GM20000 (cell line): Measurements from ENCODE around the gene ENTR1.

ENCODE experiments used
- DNase-seq: peaks from one replicate; pipeline ENCODE4 v3.0.0; 2012; ENCODE audit warnings: low spot score
- TF ChIP-seq, protein P1 (sequence below): IDR thresholded peaks from 2 replicates; pipeline ENCODE4 v1.5.1; 2012; ENCODE audit warnings: mild to moderate bottlenecking, control low read depth; ENCODE audit errors: extremely low read depth, missing control alignments

The ENTR1 gene

DNA sequence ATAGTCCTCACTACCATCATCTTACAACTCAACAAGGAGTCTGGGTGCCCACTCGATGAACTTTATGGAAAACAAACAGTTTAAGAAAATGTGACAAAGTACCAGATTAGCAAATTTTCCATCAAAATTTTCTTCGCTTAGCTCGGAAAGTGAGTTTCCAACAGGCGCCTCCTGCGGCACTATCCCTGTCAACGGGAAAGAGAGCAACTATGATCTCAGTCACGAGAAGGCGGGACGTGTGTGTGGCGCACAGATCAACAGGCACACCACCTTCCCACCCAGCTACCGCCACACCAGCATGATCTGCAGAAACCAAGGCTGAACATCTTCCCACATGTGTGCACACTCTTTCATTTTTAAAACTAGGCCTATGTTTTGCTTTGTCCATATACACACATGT, 42.9 kb upstream of the ENTR1 start:
- DNase-seq, result no peak
- TF ChIP-seq, protein P1, sequence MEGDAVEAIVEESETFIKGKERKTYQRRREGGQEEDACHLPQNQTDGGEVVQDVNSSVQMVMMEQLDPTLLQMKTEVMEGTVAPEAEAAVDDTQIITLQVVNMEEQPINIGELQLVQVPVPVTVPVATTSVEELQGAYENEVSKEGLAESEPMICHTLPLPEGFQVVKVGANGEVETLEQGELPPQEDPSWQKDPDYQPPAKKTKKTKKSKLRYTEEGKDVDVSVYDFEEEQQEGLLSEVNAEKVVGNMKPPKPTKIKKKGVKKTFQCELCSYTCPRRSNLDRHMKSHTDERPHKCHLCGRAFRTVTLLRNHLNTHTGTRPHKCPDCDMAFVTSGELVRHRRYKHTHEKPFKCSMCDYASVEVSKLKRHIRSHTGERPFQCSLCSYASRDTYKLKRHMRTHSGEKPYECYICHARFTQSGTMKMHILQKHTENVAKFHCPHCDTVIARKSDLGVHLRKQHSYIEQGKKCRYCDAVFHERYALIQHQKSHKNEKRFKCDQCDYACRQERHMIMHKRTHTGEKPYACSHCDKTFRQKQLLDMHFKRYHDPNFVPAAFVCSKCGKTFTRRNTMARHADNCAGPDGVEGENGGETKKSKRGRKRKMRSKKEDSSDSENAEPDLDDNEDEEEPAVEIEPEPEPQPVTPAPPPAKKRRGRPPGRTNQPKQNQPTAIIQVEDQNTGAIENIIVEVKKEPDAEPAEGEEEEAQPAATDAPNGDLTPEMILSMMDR, result no peak

DNA sequence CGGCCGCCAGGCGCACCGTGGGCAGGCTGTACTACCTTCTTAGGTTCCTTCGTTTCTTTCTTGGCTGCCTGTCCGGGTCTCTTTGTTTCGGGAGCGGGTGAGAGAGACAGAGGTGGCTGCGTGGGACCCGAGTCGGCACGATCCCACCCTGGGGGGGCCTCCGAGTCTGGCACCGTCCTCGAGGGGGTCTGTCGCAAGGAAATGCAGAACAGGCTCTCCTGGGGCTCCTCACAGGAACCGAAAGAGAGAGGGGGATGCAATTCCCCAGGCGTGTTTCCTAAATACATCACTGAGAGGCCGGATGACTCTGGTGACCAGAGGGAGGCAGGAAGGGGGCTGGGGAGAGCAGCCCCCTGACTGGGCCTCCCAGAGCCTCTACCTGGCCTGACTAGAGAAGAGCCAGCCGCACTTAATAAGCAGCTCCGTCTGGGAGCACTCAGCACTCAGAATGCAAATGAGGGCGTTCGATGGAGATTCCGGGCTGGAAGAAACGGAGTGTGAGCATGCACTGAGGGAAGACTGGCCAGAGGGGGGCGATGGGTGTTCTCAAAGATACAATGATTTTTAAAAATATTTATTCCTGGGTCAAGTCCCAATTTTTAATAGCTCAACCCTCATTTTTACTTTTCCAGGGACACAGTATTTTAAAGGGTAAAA, 40.9 kb upstream of the ENTR1 start:
- DNase-seq, result no peak

DNA sequence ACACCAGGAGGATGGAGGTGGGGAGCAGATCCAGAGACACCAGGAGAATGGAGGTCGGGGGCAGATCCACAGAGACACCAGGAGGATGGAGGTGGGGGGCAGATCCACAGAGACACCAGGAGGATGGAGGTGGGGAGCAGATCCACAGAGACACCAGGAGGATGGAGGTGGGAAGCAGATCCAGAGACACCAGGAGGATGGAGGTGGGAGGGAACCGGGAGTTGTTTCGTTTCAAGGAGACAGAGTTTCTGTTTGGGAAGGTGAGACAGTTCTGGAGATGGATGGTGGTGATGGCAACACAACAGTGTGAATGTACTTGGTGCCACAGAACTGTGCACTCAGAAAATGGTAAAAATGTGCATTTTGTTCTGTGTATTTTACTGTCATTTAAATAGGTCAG, 38.2 kb upstream of the ENTR1 start:
- DNase-seq, result no peak
- TF ChIP-seq, protein P1, result no peak

More for the DNA sequence above, 40.9 kb upstream of the ENTR1 start:
- TF ChIP-seq, protein P1, result no peak

DNA sequence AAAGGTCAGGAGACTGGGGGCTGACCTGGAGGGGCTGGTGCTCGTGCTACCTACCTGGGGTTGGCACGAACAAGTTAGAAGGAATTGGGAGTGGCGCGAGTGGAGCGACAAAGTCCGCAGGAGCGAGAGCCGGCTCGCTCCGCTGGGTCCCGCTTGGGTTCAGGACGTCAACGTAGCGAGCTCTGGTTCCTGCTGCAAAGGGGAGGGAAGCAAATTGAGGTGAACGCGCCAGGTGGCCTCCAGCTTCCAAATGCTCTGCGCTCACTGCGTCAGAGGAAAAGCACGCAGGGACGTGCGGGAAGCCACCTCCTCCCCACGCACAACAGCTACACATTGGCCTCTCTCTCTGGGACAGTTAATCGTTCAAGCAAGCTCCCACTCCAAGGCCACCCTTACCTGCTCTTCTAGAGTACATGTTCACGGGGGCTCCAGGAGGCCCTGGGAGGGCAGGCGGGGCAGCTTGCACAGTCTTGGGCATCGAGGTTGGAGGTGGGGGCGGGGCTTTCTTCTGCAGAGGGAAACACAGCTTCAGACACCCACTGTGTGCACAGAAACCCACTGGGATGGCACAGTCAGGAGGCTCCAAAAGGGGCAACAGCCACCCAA, 36.9 kb upstream of the ENTR1 start:
- TF ChIP-seq, protein P1, result no peak
- DNase-seq, result no peak

DNA sequence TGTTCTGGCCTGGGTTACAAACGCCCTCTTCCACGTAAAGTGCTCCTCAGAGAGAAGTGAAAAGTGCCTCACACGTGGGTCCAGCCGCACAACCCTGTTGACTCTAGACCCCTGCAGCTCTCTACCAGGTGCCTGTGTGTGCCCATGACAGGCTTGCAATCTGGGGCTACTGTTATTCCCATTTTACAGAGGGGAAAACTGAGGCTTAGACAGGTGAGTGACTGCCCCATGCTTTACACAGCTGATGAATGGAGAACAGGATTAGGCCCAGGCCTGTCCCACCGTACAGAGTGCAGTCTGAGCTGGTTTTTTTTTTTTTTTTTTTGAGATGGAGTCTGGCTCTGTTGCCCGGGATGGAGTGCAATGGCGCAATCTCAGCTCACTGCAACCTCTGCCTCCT, 35.4 kb upstream of the ENTR1 start:
- DNase-seq, result no peak
- TF ChIP-seq, protein P1, result no peak

DNA sequence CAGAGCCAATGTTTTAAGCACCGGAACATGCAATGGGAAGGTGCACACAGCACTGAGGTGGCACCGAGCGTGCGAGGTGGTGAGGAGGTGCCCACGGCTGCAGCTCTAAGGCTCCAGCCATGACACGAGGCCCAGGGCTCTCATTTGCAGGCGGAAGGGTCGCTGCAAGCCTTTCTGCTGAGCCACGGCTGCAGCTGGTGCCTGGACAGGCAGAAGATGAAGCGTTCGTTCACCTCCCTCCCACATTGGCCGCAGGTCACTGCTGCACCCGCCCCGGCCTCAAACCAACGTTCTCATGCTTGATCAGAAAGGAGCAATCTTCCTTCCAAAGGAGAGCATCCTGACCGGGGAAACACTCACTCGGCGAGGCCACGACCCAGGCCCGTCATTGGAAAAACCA, 33.7 kb upstream of the ENTR1 start:
- DNase-seq, result no peak
- TF ChIP-seq, protein P1, result no peak

DNA sequence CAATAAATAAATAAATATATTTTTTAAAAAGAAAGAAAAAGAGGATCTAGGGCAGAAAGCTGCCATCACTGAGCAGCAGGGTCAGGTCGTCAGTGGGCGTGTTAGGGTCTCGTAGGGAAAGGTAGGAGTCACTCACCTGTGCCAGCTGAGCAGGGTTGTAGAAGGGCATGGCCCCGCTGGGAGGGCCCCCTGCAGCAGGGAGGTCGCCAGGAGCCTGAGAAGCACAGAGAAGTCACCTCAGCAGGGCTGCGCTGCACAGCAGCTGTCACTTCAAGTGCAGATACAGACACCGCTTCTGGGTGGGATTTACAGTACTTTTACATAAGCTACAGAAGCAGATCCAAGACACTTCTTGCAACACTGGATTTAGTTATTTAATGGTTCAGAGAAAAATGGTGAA, 33.3 kb upstream of the ENTR1 start:
- no peak for DNase-seq
- TF ChIP-seq, protein P1, result no peak
